Glutamatergic neuron (in vitro differentiated cells): ENCODE results near the gene CNIH3. TPM values are rescaled to one million over a fixed set of nuclear protein-coding genes. Genes with fewer than 3 reads are reported as not detected.

Source experiments
- DNase-seq: peaks from one replicate; pipeline ENCODE4 v3.0.0; 2022
- H3K27ac Mint-ChIP-seq: one replicate; pipeline ENCODE4 v1.8.0; 2020; ENCODE audit warnings: mild to moderate bottlenecking, mixed read lengths, inconsistent platforms; ENCODE audit not compliant: unreplicated experiment
- H3K27me3 Mint-ChIP-seq: one replicate; pipeline ENCODE4 v1.8.0; 2020; ENCODE audit warnings: mild to moderate bottlenecking, moderate library complexity, mixed read lengths, inconsistent platforms; ENCODE audit not compliant: unreplicated experiment
- H3K36me3 Mint-ChIP-seq: one replicate; pipeline ENCODE4 v1.8.0; 2020; ENCODE audit warnings: mild to moderate bottlenecking, mixed read lengths, inconsistent platforms; ENCODE audit not compliant: unreplicated experiment
- H3K4me1 Mint-ChIP-seq: one replicate; pipeline ENCODE4 v1.8.0; 2020; ENCODE audit warnings: mild to moderate bottlenecking, low read depth, mixed read lengths, inconsistent platforms; ENCODE audit not compliant: unreplicated experiment
- H3K4me3 Mint-ChIP-seq: one replicate; pipeline ENCODE4 v1.8.0; 2020; ENCODE audit warnings: mild to moderate bottlenecking, mixed read lengths, inconsistent platforms; ENCODE audit not compliant: unreplicated experiment
- H3K9me3 Mint-ChIP-seq: one replicate; pipeline ENCODE4 v1.8.0; 2020; ENCODE audit warnings: mild to moderate bottlenecking, moderate library complexity, mixed read lengths, inconsistent platforms; ENCODE audit not compliant: unreplicated experiment
- CTCF ChIP-seq: fragments of 200-600 bp; sonication (generic); IDR thresholded peaks from one replicate; pipeline ENCODE4 v1.5.0; 2021; ENCODE audit not compliant: partially characterized antibody, unreplicated experiment
- total RNA-seq: library from RNA; stranded (reverse); fragmentation: NEBNext Ultra II Directional; extraction: Animal tissue kit (Norgen Biotek cat#: 25700); gene quantifications from one replicate; pipeline ENCODE4 v1.2.1, GENCODE V29; 2021; ENCODE audit not compliant: unreplicated experiment

Gene CNIH3
- total RNA-seq, 1 donor from 2014 or later, result 4.4 TPM

GRCh38 chr1:224714553-224714952, 98.4 kb downstream of the CNIH3 start:
- H3K9me3 Mint-ChIP-seq, result peaks cover 3% of the 10 kb centered on the region

GRCh38 chr1:224718470-224719053, 102.4 kb downstream of the CNIH3 start:
- Mint-ChIP-seq H3K27ac (no peak overlapping the region), H3K9me3 (peaks cover 3% of the 10 kb centered on the region), H3K4me3 (no peak overlapping the region), H3K27me3 (peaks cover 9% of the 10 kb centered on the region), H3K36me3 (peaks cover 11% of the 10 kb centered on the region), H3K4me1 (peaks cover 10% of the 10 kb centered on the region)
- no peak for TF ChIP-seq CTCF
- no peak for DNase-seq

More at GRCh38 chr1:224714553-224714952, 98.4 kb downstream of the CNIH3 start:
- Mint-ChIP-seq H3K36me3 (peaks cover 11% of the 10 kb centered on the region), H3K4me3 (no peak overlapping the region), H3K4me1 (peaks cover 3% of the 10 kb centered on the region), H3K27ac (no peak overlapping the region), H3K27me3 (peaks cover 6% of the 10 kb centered on the region)
- no peak for DNase-seq
- no peak for TF ChIP-seq CTCF

- H3K4me1 Mint-ChIP-seq, result peaks cover 10% of the 10 kb centered on the region
- no peak overlapping the region for H3K27ac Mint-ChIP-seq
- DNase-seq, result no peak
- H3K27me3 Mint-ChIP-seq, result peaks cover 9% of the 10 kb centered on the region
- H3K4me3 Mint-ChIP-seq, result no peak overlapping the region
- no peak for TF ChIP-seq CTCF
- peaks cover 11% of the 10 kb centered on the region for H3K36me3 Mint-ChIP-seq
- H3K9me3 Mint-ChIP-seq, result peaks cover 3% of the 10 kb centered on the region
Measured at GRCh38 chr1:224719716-224720115, 103.6 kb downstream of the CNIH3 start.

- TF ChIP-seq CTCF, result no peak
- Mint-ChIP-seq H3K9me3 (peaks cover 3% of the 10 kb centered on the region), H3K36me3 (peaks cover 8% of the 10 kb centered on the region), H3K27ac (no peak overlapping the region), H3K4me3 (no peak overlapping the region), H3K4me1 (peaks cover 10% of the 10 kb centered on the region), H3K27me3 (peaks cover 9% of the 10 kb centered on the region)
- DNase-seq, result no peak
Measured at GRCh38 chr1:224720216-224720615, 104.1 kb downstream of the CNIH3 start.

GRCh38 chr1:224721000-224721399, 104.9 kb downstream of the CNIH3 start:
- Mint-ChIP-seq H3K4me3 (no peak overlapping the region), H3K27ac (no peak overlapping the region), H3K9me3 (no peaks in the 10 kb centered on the region), H3K27me3 (peaks cover 9% of the 10 kb centered on the region), H3K4me1 (peaks cover 8% of the 10 kb centered on the region), H3K36me3 (peaks cover 2% of the 10 kb centered on the region)
- DNase-seq, result no peak
- TF ChIP-seq CTCF, result no peak
